Stimulated activated CD4-positive, alpha-beta T cell treated with anti-CD3 and anti-CD28 coated beads, Interleukin-1b, Interleukin-23, amount 100 ng/mL, for 24 hours (primary cell): ENCODE data around the gene POU3F1.
"Not testable (repeated sequence)": the region's sequence is repeated elsewhere in the genome, so short reads cannot be mapped to it uniquely, and the experiment has no call there.

ENCODE experiments used
- DNase-seq, 4 experiments: peaks; one replicate each; pipeline ENCODE4 v3.0.0-alpha.2; 2020; ENCODE audit warnings: low read depth in 4 of 4, low spot score in 1 of 4

POU3F1 gene

GRCh38 chr1:38050397-38051078, 3.9 kb upstream of the POU3F1 start:
- no peak for DNase-seq

GRCh38 chr1:38047603-38048141, 1.1 kb upstream of the POU3F1 start:
- no peak for DNase-seq

GRCh38 chr1:38046884-38047602, 450 bp upstream of the POU3F1 start:
- DNase-seq = peak; percentile 42 to 79 (median 69)

- no peak for DNase-seq
Measured at GRCh38 chr1:38045401-38046332, 926 bp downstream of the POU3F1 start.

DNA sequence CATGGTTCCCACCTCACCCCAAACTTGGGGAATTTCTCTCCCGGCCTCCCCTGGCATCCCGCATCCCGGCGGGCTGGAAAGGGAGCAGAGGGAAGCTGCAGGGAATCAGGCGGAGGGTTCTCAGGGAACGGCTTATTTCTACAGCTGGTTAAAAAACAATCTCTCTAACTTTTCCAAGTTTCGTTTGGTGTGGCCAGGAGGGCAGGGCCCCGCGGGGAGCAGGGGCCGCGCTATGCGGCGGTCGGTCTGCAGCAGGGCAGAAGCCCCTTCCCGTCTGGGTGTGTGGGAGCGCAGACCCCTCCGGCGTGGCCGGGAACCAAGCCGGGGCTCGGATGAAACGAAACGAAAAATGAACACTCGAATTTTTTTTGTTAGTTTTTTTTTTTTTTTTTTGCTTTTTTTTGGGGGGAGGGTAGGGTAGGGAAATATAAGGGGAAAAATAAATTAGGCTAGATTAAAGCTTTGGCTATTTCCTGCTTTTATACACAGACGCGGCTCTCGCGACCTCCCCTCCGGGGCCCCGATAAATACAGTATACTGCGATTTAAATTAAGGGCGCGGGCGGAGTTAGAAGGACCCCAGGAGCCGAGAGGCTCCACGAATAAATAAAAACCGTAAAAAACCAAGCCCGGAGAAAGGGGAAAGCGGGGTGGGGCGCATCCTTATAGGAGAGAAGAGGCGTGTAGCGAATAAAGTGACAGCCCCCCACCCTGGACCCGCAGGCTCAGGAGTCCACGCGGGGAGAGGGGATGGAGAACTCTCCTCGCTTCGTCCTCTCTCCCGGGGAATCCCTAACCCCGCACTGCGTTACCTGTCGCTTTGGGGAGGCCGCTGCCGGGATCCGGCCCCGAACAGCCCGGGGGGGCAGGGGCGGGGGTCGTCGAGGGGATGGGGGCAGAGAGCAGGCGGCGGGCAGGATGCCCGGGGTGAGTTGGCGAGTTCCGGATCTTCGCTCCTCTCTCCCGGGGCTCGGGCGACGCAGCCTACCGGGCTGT, 2.1 kb downstream of the POU3F1 start:
- DNase-seq = no peak

GRCh38 chr1:38043036-38043747, 3.4 kb downstream of the POU3F1 start:
- no peak for DNase-seq

- no peak for DNase-seq
Measured at GRCh38 chr1:38041936-38042834, 4.4 kb downstream of the POU3F1 start.

GRCh38 chr1:38039331-38040088, 7.1 kb downstream of the POU3F1 start:
- DNase-seq = no peak

GRCh38 chr1:38038861-38039260, 7.7 kb downstream of the POU3F1 start:
- no peak for DNase-seq

DNA sequence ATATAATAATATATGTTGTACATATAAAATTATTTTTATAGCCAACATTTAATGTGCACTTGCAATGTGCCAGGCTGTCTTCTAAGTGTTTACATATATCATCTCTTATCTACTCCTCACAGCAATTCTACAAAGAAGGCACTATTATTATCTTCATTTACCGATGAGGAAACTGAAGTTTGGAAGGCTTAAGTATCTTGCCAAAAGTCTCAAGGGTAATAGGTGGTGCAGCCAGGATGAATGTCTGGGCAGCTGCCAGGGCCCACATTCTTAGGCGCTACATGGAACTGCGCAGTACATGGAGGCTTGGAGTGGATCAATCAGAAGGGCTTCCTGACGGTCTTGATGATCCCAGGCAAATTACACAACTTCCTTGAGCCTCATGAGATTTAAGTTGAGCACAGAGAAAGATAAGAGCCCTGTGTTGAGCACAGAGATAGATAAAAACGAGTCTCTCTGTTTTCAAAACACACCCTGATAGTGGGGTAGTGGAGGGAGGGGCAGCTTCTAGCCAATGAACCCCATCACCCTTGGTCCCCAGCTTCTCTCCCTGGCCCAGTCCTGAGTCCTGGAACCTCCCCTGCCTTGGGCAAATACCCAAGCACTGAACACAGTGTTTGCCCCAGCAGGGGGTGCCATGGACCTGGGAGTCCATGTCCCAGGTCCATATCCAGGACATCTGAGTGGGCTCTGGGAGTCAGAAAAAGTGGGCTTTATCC, 9.2 kb downstream of the POU3F1 start:
- no peak for DNase-seq

GRCh38 chr1:38034871-38035270, 11.7 kb downstream of the POU3F1 start:
- no peak for DNase-seq

- DNase-seq = not testable (repeated sequence)
Measured at GRCh38 chr1:38032992-38033391, 13.6 kb downstream of the POU3F1 start.

GRCh38 chr1:38031513-38031866, 15.1 kb downstream of the POU3F1 start:
- no peak for DNase-seq

GRCh38 chr1:38030596-38031512, 15.7 kb downstream of the POU3F1 start:
- DNase-seq = no peak

DNA sequence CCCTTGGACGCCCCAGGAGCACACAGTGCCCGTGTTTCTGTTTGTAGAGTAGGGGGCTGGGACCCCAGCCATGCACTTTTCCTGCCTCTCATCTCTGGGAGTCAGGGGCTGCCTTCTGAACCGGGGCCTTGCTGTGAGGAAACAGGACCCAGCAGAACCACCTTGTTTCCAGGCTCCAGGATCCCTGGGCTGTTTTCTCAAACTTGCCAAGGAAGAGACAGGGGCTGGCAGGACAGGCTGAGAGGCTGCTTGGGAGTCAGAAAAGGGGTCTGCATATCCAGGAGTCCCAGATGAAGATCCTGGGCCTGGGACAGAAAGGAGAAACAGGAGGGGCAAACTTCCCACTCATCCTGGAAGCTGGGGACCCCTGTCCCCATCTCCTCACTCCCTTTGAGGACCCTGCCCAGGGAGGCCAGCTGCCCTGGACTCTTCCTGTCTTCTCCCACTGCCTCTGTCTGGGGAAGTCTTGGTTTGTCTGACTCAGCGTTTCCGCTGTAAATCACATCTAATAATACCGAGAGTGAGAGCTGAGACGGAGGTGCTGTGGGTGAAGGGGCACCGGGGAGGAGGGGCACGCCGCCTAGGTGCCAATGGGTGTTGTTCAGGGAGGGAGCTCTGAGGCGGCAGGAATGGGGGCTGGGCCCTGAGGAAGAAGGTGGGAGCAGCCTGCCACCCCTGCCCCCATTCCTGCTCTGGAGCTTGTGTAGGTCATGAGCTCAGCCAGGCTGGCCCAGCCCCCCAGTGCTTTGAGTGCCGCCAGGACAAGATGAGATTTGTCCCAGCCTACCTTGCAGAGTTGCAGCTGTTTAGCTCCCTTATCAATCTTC, 16.7 kb downstream of the POU3F1 start:
- DNase-seq = peak in 3 of 4 experiments; percentile 63 to 74 (median 68)
